ENCODE measurements around the gene YWHAE. TPM values are rescaled to one million over a fixed set of nuclear protein-coding genes. Genes with fewer than 3 reads are reported as not detected.
"Not testable (repeated sequence)": the region's sequence is repeated elsewhere in the genome, so short reads cannot be mapped to it uniquely, and the experiment has no call there.

The YWHAE gene
- total RNA-seq, 1 donor from 2014 or later = 493 TPM

DNA sequence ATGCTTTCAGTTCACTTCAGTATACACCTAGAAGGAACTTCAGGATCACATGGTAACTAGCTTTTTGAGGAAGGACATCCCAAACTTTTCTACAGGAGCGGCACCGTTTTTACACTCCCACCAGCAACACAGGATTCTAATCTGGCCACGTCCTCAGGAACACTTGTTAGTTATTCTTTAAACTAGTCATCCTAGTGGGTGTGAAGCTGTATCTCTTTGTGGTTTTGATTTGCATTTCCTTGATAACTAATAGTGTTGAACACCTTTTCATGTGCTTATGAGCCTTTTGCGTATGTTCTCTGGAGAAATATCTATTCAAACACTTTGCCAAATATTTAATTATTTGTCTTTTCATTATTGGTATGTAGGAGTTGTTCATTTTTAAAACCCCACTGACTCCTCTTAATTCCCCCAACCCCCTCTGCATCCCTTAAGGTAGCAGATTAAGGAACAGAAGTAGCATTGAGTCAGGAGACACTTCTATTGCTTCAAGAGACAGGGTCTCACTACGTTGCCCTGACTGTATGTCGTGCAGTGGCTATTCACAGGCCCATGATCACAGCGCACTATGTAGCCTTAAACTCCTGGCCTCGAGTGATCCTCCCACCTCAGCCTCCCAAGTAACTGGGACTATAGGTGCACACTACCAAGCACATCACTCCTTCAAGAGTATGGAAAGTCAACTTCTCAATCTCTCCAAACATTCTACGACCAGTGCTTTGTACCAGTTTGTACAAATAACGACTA is 25.4 kb downstream of the YWHAE start:
- peak overlapping the region; percentile 77 for H3K27ac Mint-ChIP-seq
- intact Hi-C loops (cut with micrococcal nuclease) = loop anchor here (2.0 to 10.0 kb wide), 2 partner anchors 24 to 250 kb away; partner anchors contain the start of gene SLC43A2
- no peak for DNase-seq
- H3K4me3 Mint-ChIP-seq = peak overlapping the region; percentile 56
- H3K9me3 Mint-ChIP-seq = no peaks in the 10 kb centered on the region
- H3K36me3 Mint-ChIP-seq (ENCODE audit: low read depth) = peaks cover 27% of the 10 kb centered on the region
- peaks cover 56% of the 10 kb centered on the region for H3K4me1 Mint-ChIP-seq
- H3K27me3 Mint-ChIP-seq = no peaks in the 10 kb centered on the region

DNA sequence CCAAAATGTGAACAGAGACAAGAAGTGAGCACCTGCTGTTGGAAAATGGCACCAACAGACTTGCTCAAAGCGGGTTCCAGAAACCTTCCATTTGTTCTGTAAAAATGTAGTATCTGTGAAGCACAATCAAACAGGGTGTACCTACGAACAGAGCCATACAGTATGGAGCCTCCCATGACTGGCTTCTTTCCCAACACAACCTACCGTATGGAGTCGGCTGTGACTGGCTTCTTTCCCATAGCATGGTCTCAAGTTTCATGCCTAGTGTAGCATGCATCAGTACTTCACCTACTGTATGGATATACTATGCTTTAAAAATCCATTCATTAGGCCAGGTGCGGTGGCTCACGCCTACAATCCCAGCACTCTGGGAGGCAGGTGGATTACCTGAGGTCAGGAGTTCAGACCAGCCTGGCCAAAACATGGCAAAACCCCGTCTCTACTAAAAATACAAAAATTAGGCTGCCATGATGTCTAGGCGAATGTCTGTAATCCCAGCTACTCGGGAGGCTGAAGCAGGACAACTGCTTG is 26.2 kb downstream of the YWHAE start:
- Mint-ChIP-seq H3K4me1 (peaks cover 52% of the 10 kb centered on the region), H3K4me3 (no peak overlapping the region), H3K9me3 (no peaks in the 10 kb centered on the region), H3K27ac (no peak overlapping the region), H3K36me3 (ENCODE audit: low read depth) (peaks cover 28% of the 10 kb centered on the region), H3K27me3 (no peaks in the 10 kb centered on the region)
- no peak for DNase-seq
- intact Hi-C loops (cut with micrococcal nuclease) = loop anchor here (2.0 to 10.0 kb wide), 2 partner anchors 25 to 251 kb away; partner anchors contain the start of gene SLC43A2

DNA sequence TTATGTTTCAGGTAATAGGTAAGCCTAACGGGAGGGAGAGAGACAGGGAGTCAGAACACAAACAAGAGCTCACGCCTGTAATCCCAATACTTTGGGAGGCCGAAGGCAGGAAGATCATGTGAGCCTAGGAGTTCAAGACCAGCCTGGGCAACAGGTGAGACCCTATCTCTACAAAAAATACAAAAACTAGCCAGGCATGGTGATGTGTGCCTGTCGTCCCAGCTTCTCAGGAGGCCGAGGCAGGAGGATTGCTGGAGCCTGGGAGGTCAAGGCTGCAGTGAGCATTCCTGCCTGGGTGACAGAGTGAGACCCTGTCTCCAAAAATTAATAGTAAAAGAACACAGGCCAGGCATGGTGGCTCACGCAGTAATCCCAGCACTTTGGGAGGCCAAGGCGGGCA is 27.4 kb downstream of the YWHAE start:
- DNase-seq = no peak
- Mint-ChIP-seq H3K4me3 (no peak overlapping the region), H3K27ac (peak overlapping the region; percentile 32), H3K4me1 (peaks cover 45% of the 10 kb centered on the region), H3K36me3 (ENCODE audit: low read depth) (peaks cover 24% of the 10 kb centered on the region), H3K9me3 (no peaks in the 10 kb centered on the region), H3K27me3 (no peaks in the 10 kb centered on the region)
- intact Hi-C loops (cut with micrococcal nuclease) = loop anchor here (10.0 kb wide), 1 partner anchor 252 kb away; the partner anchor contains the start of gene SLC43A2

DNA sequence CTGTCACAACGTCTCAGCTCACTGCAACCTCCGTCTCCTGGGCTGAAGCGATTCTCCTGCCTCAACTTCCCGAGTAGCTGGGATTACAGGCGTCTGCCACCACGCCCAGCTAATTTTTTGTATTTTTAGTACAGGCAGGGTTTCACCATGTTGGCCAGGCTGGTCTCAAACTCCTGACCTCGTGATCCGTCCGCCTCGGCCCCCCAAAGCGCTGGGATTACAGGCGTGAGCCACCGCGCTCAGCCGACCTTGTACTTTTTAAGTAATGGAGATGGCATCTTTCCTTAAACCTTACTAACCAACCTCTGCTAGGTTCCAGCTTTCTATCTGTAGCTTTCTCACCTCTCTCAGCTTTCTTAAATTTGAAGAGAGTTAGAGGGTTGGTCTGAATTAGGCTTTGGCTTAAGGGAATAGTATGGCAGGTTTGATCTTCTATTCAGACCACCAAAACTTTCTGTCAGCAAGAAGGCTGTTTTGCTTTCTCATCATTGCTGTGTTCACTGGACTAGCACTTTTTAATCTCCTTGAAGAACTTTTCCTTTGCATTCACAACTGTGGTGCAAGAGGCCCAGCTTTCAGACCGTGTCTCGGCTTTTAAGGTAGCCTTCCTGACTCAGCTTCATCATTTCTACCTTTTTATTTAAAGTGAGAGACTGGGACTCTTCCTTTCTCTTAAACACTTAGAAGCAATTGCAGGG is 28.0 kb downstream of the YWHAE start:
- Mint-ChIP-seq H3K36me3 (ENCODE audit: low read depth) (peaks cover 25% of the 10 kb centered on the region), H3K27ac (peak overlapping the region; percentile 32), H3K9me3 (no peaks in the 10 kb centered on the region), H3K4me3 (no peak overlapping the region), H3K27me3 (no peaks in the 10 kb centered on the region), H3K4me1 (peaks cover 45% of the 10 kb centered on the region)
- no peak for DNase-seq
- intact Hi-C loops (cut with micrococcal nuclease) = loop anchor here (10.0 kb wide), 1 partner anchor 253 kb away; the partner anchor contains the start of gene SLC43A2

DNA sequence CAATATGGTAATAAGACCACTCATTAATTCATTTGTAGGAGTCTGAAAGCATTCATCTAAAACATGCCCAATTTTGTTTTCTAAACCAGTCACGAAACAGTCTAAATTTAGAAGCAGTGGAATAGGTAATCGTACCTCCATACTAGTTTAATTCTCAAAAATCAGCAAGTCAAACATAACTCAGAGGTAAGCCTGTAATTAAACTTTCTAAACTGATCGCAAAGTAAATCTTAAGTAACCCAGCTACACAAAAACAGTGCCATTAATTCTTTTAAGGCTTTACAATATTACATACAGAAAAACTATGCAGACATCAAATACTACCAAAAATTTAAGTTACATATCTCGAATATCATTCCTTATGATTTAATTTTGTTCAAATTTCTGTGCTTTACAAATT is 31.4 kb downstream of the YWHAE start:
- H3K36me3 Mint-ChIP-seq (ENCODE audit: low read depth) = peaks cover 26% of the 10 kb centered on the region
- H3K4me1 Mint-ChIP-seq = peaks cover 26% of the 10 kb centered on the region

GRCh38 chr17:1367351-1367745 is 32.7 kb downstream of the YWHAE start:
- no peak overlapping the region for H3K4me3 Mint-ChIP-seq
- H3K9me3 Mint-ChIP-seq = no peaks in the 10 kb centered on the region
- H3K36me3 Mint-ChIP-seq (ENCODE audit: low read depth) = peaks cover 28% of the 10 kb centered on the region
- H3K27ac Mint-ChIP-seq = no peak overlapping the region
- DNase-seq = no peak
- intact Hi-C loops (cut with micrococcal nuclease) = loop anchor here (5.0 kb wide), 1 partner anchor 90 kb away; the partner anchor contains the start of gene CRK
- H3K27me3 Mint-ChIP-seq = no peaks in the 10 kb centered on the region
- H3K4me1 Mint-ChIP-seq = peaks cover 36% of the 10 kb centered on the region

More for the DNA sequence above, 31.4 kb downstream of the YWHAE start:
- Mint-ChIP-seq H3K27ac (no peak overlapping the region), H3K27me3 (no peaks in the 10 kb centered on the region), H3K9me3 (no peaks in the 10 kb centered on the region), H3K4me3 (no peak overlapping the region)
- DNase-seq = no peak
- intact Hi-C loops (cut with micrococcal nuclease) = loop anchor here (5.0 kb wide), 1 partner anchor 89 kb away; the partner anchor contains the start of gene CRK

- peaks cover 31% of the 10 kb centered on the region for H3K36me3 Mint-ChIP-seq (ENCODE audit: low read depth)
- no peak for DNase-seq
- no peaks in the 10 kb centered on the region for H3K27me3 Mint-ChIP-seq
- H3K4me3 Mint-ChIP-seq = no peak overlapping the region
- peaks cover 39% of the 10 kb centered on the region for H3K4me1 Mint-ChIP-seq
- no peak overlapping the region for H3K27ac Mint-ChIP-seq
- intact Hi-C loops (cut with micrococcal nuclease) = loop anchor here (5.0 kb wide), 1 partner anchor 91 kb away; the partner anchor contains the start of gene CRK
- no peaks in the 10 kb centered on the region for H3K9me3 Mint-ChIP-seq
These were observed 33.8 kb downstream of the YWHAE start for GRCh38 chr17:1366234-1366633.

DNA sequence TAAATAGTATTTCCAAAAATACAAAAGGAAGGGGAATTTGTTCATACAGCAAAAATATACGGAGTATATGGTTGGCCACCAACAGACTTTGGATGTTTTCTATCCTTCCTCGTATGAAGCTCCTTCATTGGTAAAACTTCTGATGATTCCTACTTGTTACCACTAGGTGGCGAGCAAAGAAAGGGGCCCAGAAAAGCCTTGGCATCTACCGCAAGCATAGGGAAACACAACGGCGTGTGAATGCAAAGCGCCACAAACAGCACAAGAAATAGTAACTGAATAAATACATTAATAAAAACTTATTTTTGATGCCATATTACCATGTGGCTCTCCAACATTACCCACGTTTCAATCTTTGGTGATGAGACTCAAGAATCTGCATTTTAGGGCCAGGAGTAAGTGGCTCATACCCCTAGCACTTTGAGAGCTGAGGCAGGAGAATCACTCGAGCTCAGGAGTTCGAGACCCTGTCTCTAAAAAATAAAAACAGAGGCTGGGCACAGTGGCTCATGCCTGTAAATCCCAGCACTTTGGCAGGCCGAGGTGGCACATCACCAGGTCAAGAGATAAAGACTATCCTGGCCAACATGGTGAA is 34.5 kb downstream of the YWHAE start:
- no peak overlapping the region for H3K4me3 Mint-ChIP-seq
- DNase-seq = peak; percentile 88
- no peak overlapping the region for H3K27ac Mint-ChIP-seq
- H3K27me3 Mint-ChIP-seq = no peaks in the 10 kb centered on the region
- H3K9me3 Mint-ChIP-seq = no peaks in the 10 kb centered on the region
- peaks cover 40% of the 10 kb centered on the region for H3K4me1 Mint-ChIP-seq
- intact Hi-C loops (cut with micrococcal nuclease) = loop anchor here (1.0 to 5.0 kb wide), 4 partner anchors 13 to 150 kb away; partner anchors contain the start of gene CRK
- peaks cover 32% of the 10 kb centered on the region for H3K36me3 Mint-ChIP-seq (ENCODE audit: low read depth)

DNA sequence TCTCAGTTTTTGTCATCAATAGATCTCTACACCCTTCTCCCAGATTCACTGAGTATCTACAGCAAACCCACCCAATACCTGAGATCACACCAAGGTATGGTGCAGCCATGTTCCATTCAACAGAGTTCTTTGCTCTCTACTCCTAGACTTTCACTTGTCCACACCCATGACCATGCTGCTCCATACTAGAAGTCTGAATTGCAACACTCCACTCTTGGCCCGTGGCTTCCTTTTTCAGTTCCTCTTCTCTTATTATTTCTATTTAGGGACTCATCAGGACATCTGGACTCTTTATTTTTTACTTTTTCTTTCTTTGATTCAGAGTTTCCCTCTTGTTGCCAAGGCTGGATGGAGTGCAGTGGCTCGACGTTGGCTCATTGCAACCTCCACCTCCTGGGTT is 37.1 kb downstream of the YWHAE start:
- intact Hi-C loops (cut with micrococcal nuclease) = no loop called here
- Mint-ChIP-seq H3K4me1 (peaks cover 43% of the 10 kb centered on the region), H3K36me3 (ENCODE audit: low read depth) (peaks cover 39% of the 10 kb centered on the region), H3K9me3 (no peaks in the 10 kb centered on the region), H3K27me3 (no peaks in the 10 kb centered on the region), H3K27ac (peak overlapping the region; percentile 68), H3K4me3 (peak overlapping the region; percentile 44)
- DNase-seq = no peak

DNA sequence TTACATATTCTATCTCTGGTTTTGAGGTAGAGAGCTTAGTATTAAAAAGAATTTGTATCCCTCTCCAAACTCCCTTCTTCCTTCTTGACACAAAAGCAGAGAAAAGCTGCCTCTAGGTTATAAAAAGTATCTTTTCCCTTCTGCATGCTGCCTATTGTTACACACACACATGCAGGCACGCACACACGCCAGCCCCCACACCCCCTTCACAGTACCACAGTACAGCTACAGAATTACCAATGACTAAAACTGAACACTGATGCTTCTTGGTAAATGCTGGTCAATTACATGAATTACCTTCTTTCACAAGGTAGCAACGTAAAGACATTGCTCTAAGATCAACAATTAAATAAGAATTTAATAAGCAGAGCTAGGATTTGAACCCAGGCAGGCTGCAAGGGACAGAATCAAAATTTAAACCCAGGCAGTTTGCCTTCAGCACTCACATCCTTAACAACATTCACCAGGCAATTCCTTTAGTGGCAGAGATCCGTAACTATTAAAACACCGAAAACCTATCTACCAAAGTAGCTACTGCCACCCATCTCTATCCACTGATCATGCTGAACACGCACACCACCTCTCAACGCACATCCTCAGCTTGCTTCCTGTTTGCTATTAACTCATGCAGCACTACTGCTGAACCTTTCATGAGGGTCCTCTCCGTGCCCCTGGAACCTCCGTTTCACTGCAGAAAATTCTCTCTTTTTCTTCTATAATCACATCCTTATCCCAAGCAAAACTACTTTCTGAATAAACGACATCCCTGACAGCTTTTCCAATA is 37.8 kb downstream of the YWHAE start:
- peak; percentile 74 for DNase-seq

DNA sequence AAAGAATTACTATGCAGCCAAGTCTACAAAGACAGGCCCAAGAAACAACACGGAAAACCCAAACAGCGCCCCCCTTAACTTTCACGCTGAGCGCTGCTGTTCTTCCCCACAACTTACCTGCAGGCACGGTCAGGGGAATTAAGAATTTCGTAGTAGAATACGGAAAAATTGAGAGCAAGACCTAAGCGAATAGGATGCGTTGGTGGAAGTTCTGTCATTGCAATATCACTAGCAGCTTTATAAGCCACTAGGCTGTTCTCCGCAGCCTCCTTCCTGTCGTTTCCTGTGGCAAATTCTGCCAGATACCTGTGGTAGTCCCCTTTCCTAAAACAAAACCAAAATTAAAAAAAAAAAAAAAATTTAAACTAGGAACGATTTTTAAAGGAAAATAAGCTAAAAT is 39.0 kb downstream of the YWHAE start:
- Mint-ChIP-seq H3K27me3 (no peaks in the 10 kb centered on the region), H3K4me3 (peak overlapping the region; percentile 71), H3K9me3 (no peaks in the 10 kb centered on the region), H3K4me1 (peaks cover 36% of the 10 kb centered on the region), H3K27ac (peak overlapping the region; percentile 81), H3K36me3 (ENCODE audit: low read depth) (peaks cover 49% of the 10 kb centered on the region)
- peak; percentile 73 for DNase-seq
- intact Hi-C loops (cut with micrococcal nuclease) = no loop called here

More for the DNA sequence above, 37.8 kb downstream of the YWHAE start:
- H3K27me3 Mint-ChIP-seq = no peaks in the 10 kb centered on the region
- no peaks in the 10 kb centered on the region for H3K9me3 Mint-ChIP-seq
- intact Hi-C loops (cut with micrococcal nuclease) = no loop called here
- peak overlapping the region; percentile 44 for H3K4me3 Mint-ChIP-seq
- H3K4me1 Mint-ChIP-seq = peaks cover 40% of the 10 kb centered on the region
- peak overlapping the region; percentile 68 for H3K27ac Mint-ChIP-seq
- peaks cover 40% of the 10 kb centered on the region for H3K36me3 Mint-ChIP-seq (ENCODE audit: low read depth)

GRCh38 chr17:1360315-1360714 is 39.7 kb downstream of the YWHAE start:
- Mint-ChIP-seq H3K4me3 (peak overlapping the region; percentile 71), H3K27ac (peak overlapping the region; percentile 70), H3K36me3 (ENCODE audit: low read depth) (peaks cover 53% of the 10 kb centered on the region), H3K4me1 (peaks cover 33% of the 10 kb centered on the region)
- DNase-seq; intact Hi-C loops (cut with micrococcal nuclease); H3K27me3 Mint-ChIP-seq; H3K9me3 Mint-ChIP-seq: not testable (repeated sequence)

- Mint-ChIP-seq H3K36me3 (ENCODE audit: low read depth) (peaks cover 60% of the 10 kb centered on the region), H3K9me3 (no peaks in the 10 kb centered on the region), H3K4me3 (no peak overlapping the region), H3K27me3 (no peaks in the 10 kb centered on the region), H3K4me1 (peaks cover 8% of the 10 kb centered on the region), H3K27ac (no peak overlapping the region)
- DNase-seq = no peak
- intact Hi-C loops (cut with micrococcal nuclease) = no loop called here
These were observed 46.0 kb downstream of the YWHAE start for GRCh38 chr17:1354030-1354429.
